ENCODE results near the gene MTO1.
"Not testable (repeated sequence)": the region's sequence is repeated elsewhere in the genome, so short reads cannot be mapped to it uniquely, and the experiment has no call there.

Gene MTO1

DNA sequence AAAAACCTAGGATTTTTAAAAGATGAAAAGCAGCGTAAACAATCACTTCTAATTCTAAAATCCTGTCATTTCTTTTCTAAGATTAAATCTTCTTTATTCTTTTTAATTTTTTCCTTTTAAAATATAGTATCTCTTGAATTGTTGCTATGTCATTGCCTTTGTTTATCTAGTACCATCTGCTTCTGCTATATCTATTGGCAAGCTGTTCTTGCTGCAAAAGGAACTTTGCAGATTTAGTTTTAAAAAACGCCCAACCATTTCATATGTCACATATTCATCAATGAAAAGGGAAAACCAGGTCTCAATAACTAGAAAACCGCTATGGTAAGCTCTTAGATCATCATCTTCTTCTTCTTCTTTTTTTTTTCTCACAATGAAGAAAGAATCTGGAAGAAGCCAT is 70.8 kb downstream of the MTO1 start:
- DNase-seq (ENCODE audit: low spot score): no peak

DNA sequence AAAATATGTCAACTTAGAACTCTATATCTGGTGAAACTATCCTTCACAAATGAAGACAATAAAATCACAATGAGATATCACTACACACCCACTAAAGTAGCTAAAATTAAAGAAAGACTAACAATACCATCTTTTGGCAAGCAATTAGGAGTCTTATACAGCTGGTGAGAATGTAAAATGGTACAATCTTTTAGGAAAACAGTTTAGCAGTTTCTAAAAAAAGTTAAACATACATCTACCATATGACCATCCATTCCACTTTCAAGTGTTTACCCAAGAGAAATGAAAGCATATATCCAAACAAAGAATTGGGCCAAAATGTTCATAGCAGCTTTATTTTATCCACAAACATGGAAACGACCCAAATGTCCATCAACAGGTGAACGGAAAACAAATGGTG is 73.1 kb downstream of the MTO1 start:
- DNase-seq (ENCODE audit: low spot score): no peak

DNA sequence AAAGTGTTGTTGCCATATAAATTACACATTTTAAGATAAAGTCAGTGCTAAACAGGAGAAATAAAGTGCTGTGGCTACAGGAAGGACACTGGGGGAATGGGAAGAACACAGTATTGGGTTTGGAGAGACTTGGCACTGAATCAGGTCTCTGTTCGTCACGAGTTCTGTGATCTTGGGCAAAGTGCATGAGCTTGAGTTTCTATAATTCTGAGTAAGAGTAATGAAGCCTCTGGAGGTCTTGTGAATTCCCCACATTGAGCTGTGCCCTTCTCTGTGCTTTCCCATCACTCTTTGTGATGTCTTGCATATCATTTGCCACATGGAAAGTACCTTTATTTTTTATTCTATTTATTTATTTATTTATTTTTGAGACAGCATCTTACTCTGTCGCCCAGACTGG is 76.1 kb downstream of the MTO1 start:
- DNase-seq (ENCODE audit: low spot score): no peak

DNA sequence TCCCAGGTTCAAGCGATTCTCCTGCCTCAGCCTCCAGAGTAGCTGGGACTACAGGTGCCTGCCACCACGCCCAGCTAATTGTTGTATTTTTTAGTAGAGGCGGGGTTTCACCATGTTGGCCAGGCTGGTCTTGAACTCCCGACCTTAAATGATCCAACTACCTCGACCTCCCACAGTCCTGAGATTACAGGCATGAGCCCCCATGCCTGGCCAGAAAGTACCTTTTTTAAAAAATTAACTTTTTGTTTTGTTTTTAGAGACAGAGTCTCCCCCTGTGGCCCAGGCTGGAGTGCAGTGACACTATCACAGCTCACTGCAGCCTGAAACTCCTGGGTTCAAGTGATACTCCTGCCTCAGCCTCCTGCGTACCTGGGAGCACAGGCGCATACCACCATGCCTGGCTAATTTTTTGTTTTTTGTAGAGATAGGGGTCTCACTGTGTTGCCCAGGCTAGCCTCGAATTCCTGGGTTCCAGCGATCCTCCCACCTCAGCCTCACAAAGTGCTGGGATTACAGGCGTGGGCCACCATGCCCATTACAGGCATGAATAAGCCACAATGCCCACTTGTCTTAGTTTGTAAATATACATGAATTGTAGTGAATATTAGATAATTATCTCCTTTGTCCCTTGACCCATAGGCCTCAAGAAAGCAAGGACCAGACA is 76.7 kb downstream of the MTO1 start:
- DNase-seq (ENCODE audit: low spot score): no peak

DNA sequence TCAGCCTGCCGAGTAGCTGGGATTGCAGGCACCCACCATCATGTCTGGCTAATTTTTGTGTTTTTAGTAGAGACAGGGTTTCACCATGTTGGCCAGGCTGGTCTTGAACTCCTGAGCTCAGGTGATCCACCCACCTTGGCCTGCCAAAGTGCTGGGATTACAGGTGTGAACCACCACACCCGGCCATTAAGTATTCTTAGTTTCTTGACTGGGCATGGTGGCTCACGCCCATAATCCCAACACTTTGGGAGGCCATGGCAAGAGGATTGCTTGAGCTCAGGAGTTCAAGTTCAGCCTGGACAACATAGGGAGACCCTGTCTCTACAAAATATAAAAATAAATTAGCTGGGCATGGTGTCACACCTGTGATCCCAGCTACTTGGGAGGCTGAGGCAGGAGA is 80.9 kb downstream of the MTO1 start:
- not testable (repeated sequence) for DNase-seq (ENCODE audit: low spot score)

DNA sequence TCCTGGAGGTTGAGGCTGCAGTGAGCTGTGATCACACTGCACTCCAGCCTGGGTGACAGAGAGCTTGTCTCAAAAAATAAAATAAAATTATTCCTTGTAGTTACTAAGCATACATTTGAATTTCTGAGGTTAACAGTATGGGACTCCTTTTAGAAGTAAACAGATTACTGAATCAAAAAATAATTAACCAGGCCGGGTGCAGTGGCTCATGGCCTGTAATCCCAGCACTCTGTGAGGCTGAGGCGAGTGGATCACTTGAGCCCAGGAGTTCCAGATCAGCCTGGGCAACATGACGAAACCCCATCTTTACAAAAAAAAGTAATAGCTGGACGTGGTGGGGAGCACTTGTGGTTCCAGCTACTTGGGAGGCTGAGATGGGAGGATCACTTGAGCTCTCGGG is 81.4 kb downstream of the MTO1 start:
- no peak for DNase-seq (ENCODE audit: low spot score)

DNA sequence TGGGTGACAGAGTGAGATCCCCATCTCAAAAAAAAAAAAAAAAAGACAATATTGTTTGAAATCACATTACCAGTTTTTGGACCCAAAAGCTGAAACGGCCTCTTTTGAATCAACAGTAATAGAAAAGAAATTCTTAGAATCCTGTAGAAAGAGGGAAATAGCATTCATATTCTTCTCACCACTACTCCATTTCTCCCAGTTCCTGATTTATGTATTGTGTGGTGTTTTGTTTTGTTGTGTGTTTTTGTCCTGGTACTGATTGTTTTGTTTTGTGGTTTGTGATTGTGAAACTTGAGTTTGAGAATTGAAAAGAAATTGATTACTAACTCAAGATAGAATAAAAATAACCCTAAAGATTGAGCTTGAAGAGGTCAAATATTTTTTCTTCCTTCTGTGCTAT is 85.5 kb downstream of the MTO1 start:
- no peak for DNase-seq (ENCODE audit: low spot score)

DNA sequence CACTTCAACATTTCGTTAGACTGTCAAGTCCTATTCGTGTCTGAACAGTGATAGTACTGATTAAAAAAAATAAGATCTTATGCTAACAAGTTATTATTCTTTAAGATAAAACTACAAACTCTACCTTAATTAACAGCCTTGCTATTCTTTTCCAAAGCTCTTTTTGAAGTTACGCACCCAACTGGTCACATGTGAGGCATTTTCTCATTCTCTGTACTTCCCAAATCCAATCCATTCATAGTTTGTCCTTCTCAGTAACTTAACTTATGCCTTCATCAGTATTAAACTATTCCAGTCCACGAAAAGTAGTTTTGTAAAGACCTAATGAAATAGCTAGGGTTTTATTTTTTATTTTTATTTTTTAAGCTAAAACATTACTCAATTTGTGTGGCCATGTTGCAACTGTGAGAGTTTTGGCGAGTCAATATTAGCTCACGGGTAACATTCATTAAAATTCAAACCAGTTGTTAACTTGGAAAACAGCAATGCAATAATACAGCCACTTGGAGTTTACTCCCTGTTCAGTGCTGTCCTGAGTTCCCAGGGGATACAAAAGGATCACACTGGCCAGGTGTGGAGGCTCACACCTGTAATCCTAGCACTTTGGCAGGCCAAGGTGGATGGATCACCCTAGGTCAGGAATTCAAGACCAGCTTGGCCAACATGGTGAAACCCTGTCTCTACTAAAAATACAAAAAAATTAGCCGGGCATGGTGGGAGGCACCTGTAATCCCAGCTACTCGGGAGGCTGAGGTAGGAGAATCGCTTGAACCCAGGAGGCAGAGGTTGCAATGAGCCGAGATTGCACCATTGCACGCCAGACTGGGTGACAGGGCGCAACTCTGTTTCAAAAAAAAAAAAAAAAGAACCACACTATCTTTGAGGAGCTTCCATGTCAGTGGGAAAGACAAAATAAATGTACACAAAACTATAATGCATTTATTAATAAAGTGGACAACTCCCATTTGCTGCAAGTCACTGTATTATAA is 87.2 kb downstream of the MTO1 start:
- DNase-seq (ENCODE audit: low spot score): no peak

DNA sequence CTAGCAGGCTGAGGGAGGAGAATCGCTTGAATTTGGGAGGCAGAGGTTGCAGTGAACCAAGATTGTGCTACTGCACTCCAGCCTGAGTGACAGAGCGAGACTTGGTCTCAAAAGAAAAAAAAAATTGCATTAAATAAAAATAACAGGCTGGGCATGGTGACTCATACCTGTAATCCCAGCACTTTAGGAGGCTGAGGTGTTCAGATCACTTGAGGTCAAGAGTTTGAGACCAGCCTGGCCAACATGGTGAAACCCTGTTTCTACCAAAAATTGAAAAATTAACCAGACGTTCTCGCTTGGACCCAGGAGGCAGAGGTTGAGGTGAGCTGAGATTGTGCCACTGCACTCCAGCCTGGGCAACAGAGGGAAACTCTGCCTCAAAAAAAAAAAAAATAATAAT is 89.6 kb downstream of the MTO1 start:
- DNase-seq (ENCODE audit: low spot score): not testable (repeated sequence)

DNA sequence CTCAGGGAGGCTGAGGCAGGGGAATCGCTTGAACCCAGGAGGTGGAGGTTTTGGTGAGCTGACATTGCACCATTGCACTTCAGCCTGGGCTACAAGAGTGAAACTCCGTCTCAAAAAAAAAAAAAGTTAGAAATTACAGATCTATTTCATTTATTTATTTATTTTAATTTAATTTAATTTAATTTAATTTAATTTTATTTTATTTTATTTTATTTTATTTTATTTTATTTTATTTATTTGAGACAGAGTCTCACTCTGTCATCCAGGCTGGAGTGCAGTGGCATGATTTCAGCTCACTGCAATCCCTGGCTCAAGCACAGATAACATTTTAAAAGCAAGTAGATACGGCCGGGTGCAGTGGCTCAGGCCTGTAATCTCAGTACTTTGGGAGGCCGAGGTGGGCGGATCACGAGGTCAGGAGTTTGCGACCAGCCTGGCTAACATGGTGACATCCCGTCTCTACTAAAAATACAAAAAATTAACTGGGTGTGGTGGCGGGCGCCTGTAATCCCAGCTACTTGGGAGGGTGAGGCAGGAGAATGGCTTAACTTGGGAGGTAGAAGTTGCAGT is 93.9 kb downstream of the MTO1 start:
- not testable (repeated sequence) for DNase-seq (ENCODE audit: low spot score)

DNA sequence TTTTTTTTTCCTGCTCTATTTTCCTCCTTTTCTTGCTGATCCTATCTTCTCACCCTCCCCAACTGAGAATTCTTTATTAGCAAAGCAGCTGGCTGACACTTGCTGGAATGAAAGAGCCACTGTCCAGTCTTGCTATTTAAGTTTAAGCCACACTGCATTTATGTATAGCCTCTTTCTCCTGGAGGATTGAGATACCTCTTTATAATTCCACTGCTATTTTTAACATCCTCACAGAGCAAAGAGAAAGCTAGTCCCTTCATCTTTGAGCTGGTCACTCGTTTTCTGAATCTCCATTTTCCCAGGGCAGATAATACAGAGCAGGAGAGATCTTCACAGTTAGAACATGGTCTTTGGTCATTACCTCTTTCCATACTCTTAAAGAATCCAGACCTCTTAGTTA is 95.3 kb downstream of the MTO1 start:
- DNase-seq (ENCODE audit: low spot score): no peak

Measured in NAMALWA (cell line).